Muscle layer of duodenum (tissue), 2 donors: ENCODE measurements around the gene AGK.
"Not testable (repeated sequence)": the region's sequence is repeated elsewhere in the genome, so short reads cannot be mapped to it uniquely, and the experiment has no call there.

ENCODE experiments used
- H3K27ac ChIP-seq: one replicate; pipeline ENCODE4 v1.7.0; 2013; ENCODE audit warnings: mild to moderate bottlenecking, low read length
- H3K27me3 ChIP-seq: one replicate; pipeline ENCODE4 v1.7.0; 2013; ENCODE audit warnings: low read depth, mild to moderate bottlenecking, control low read depth, low read length
- H3K36me3 ChIP-seq, 2 donors: one replicate each; pipeline ENCODE4 v1.7.0; 2013; ENCODE audit warnings: low read length in 2 of 2, control low read depth in 1 of 2, mild to moderate bottlenecking in 1 of 2; ENCODE audit not compliant: insufficient read depth in 2 of 2, control insufficient read depth in 1 of 2
- H3K4me1 ChIP-seq, 2 donors: one replicate each; pipeline ENCODE4 v1.7.0; 2013; ENCODE audit warnings: low read length in 2 of 2, mild to moderate bottlenecking in 2 of 2, control low read depth in 1 of 2, moderate library complexity in 1 of 2; ENCODE audit not compliant: insufficient read depth in 2 of 2, control insufficient read depth in 1 of 2
- H3K4me3 ChIP-seq, 2 donors: one replicate each; pipeline ENCODE4 v1.7.0; 2013; ENCODE audit warnings: low read length in 2 of 2, low read depth in 1 of 2, mild to moderate bottlenecking in 1 of 2
- H3K9me3 ChIP-seq, 2 donors: one replicate each; pipeline ENCODE4 v1.7.0; 2013; ENCODE audit warnings: low read length in 2 of 2, control low read depth in 1 of 2, mild to moderate bottlenecking in 1 of 2; ENCODE audit not compliant: control insufficient read depth in 1 of 2
- donor health status: healthy.

AGK gene

DNA sequence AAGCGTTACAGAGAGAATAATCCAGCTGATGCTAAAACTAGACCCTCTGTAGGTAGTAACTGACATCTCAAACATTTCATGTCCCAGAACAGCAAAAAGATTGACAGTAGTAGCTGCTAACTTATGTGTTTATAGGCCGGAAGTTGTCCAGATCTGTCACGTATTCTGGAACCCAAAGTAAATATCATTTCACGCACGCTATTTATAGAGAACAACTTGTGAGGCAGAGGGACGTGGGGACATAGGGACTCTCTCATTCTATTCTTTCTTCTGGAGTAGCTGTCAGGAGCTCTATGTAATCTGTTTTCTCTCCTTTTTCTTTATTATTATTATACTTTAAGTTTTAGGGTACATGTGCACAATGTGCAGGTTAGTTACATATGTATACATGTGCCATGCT is 22.3 kb downstream of the AGK start:
- no peak overlapping the region for H3K27ac ChIP-seq
- no peaks in the 10 kb centered on the region for H3K9me3 ChIP-seq
- H3K36me3 ChIP-seq, result no peaks in the 10 kb centered on the region
- no peaks in the 10 kb centered on the region for H3K27me3 ChIP-seq
- H3K4me3 ChIP-seq, result no peak overlapping the region
- H3K4me1 ChIP-seq, result no peaks in the 10 kb centered on the region

DNA sequence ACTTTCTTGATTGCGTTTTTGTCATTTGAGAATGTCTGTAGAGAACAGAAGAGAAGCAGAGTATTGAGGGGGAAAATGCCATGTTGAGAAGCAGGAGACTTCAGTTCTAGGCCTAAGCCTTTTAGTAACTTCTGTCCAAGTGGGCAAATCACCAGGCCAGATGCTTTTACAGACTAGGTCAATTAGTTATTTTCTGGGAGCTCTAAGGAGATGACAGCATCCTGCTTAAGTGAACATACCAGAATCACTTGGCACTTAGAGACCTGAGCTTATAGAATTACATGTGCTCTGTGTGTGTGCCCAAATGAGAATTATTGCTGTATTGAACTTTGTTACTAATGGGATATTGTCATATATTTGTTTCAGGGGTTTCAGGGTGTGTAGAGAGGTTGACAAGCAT is 24.0 kb downstream of the AGK start:
- no peaks in the 10 kb centered on the region for H3K4me1 ChIP-seq
- H3K27ac ChIP-seq, result no peak overlapping the region
- no peaks in the 10 kb centered on the region for H3K9me3 ChIP-seq
- H3K36me3 ChIP-seq, result no peaks in the 10 kb centered on the region
- no peaks in the 10 kb centered on the region for H3K27me3 ChIP-seq
- H3K4me3 ChIP-seq, result no peak overlapping the region

DNA sequence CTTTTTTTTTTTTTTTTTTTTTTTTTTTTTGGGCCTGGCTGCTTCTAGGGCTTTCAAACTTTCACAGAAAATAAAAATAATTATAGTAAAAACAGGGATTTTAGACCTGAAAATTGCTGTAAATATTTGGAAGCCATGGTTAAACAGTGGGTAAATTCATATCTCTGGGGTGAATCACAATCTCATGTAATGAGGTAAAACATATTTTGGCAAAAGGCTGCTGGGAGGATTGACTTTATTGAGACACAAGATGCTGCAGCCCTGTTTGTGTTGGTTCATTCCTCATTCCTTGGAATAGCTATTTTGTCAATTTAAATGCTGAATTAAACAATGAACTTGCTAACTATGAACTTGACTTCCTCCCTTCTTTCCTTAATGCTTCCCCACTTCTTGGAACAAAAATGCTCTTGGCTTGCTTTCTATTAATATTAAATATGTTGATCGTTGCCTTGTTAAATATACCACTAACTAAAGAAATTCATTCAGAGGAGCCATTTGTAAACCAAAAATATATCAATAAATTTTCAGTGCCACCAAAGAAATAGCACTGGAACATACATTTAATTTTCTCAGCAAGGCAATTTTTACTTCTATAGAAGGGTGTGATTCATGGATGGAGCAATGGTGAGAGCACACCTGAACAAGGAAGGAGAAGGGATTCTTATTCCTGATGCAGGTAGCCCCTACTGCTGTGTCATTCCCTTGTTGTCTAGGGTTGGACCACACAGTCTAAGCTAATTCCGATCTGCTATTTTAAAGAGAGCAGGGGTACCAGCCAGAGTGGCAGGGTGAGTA is 24.6 kb downstream of the AGK start:
- Histone ChIP-seq H3K27me3 (no peaks in the 10 kb centered on the region), H3K4me3 (no peak overlapping the region), H3K4me1 (no peaks in the 10 kb centered on the region), H3K36me3 (no peaks in the 10 kb centered on the region), H3K9me3 (no peaks in the 10 kb centered on the region), H3K27ac (no peak overlapping the region)

DNA sequence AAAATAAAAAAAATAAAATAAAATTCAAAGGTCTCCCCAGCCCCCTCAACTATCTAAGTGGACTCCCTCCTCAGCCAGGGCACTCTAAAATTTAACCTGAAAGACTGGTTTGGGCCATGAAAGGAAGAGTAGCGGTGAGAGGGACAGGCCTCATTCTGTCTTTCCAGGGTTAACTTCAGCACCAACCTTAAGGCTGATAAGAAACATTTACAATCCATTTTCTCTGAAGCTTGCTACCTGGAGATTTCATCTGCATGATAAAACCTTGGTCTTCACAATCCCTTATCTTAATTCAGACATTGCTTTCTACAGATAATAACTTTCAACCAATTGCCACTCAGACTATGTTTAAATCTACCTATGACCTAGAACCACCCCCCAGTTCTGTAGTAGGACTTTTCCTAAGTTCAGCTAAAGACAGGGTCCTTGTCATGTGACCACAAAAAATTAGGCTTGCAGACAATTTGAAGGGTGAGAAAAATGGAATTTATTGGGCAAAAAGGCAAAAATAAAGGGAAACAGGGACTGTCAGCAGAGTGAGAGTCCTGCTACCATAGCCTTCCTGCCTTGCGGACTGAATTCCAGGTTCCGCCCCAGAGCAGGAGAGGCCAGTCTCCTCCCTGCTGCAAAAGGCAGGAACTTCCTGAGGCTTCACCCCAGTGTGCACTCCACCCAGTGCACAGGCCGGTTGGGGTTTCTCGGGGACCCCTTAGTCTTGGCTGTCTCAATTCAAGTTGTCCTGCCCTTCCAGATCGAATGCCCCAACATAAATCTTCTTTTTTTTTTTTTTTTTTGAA is 26.0 kb downstream of the AGK start:
- no peaks in the 10 kb centered on the region for H3K4me1 ChIP-seq
- H3K36me3 ChIP-seq, result no peaks in the 10 kb centered on the region
- no peak overlapping the region for H3K27ac ChIP-seq
- no peaks in the 10 kb centered on the region for H3K27me3 ChIP-seq
- H3K9me3 ChIP-seq, result no peaks in the 10 kb centered on the region
- no peak overlapping the region for H3K4me3 ChIP-seq

DNA sequence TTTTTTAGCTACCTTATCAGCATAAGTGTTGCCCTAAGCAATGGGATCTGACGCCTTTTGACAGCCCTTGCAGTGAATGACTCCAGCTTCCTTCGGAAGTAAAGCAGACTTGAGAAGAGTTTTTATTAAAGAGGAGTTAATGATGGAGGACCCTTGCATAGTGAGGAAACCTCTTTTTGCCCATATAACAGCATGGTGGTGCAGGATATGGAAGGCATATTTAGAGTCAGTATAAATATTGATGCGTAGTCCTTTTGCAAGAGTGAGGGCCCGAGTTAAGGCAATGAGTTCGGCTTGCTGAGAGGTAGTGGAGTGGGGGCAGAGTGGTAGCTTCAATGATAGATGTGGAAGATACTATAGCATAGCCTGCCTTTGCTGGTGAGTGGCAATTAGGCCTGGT is 28.7 kb downstream of the AGK start:
- not testable (repeated sequence) for H3K4me1 ChIP-seq, H3K4me3 ChIP-seq, H3K27me3 ChIP-seq, H3K27ac ChIP-seq, H3K9me3 ChIP-seq, H3K36me3 ChIP-seq

DNA sequence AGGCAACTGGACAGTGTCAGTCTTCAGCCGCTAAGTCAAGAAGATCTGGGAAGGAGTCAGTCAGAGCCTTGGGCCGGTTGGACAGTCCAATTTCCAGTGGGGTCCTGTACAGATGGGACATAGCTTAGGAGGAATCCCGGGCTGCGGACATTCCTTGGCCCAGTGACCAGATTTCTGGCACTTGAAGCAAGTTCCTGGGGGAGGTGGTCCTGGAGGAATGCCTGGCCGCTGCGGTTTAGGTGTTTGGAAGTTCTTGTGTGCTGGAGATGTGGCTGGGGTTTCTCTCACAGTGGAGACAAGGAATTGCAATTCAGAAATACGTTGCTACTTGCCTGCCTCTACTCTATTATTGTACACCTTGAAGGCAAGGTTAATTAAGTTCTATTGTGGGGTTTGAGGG is 30.9 kb downstream of the AGK start:
- H3K36me3 ChIP-seq, H3K27me3 ChIP-seq, H3K4me1 ChIP-seq, H3K27ac ChIP-seq, H3K9me3 ChIP-seq, H3K4me3 ChIP-seq: not testable (repeated sequence)

DNA sequence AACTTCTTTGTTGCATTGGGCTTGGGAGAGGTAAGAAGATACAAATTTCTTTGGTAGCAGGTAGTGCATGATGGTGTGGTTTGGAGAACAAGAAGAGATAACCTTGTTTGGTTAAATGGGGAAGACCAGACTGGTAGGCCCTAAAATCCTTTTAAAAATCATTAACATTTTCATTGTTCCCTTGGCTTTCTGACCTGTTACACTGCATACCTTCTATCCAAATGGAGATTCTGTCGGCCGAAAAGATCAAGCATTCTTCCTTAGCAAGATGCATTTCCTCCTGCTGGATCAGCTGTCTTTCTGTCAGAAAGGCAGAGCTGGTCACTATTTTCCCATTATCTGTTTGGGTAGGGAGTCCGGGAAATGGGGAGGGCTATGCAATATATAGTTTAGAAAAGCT is 33.7 kb downstream of the AGK start:
- Histone ChIP-seq H3K9me3 (no peaks in the 10 kb centered on the region), H3K27ac (no peak overlapping the region), H3K36me3 (no peaks in the 10 kb centered on the region), H3K4me3 (no peak overlapping the region), H3K4me1 (no peaks in the 10 kb centered on the region), H3K27me3 (no peaks in the 10 kb centered on the region)

DNA sequence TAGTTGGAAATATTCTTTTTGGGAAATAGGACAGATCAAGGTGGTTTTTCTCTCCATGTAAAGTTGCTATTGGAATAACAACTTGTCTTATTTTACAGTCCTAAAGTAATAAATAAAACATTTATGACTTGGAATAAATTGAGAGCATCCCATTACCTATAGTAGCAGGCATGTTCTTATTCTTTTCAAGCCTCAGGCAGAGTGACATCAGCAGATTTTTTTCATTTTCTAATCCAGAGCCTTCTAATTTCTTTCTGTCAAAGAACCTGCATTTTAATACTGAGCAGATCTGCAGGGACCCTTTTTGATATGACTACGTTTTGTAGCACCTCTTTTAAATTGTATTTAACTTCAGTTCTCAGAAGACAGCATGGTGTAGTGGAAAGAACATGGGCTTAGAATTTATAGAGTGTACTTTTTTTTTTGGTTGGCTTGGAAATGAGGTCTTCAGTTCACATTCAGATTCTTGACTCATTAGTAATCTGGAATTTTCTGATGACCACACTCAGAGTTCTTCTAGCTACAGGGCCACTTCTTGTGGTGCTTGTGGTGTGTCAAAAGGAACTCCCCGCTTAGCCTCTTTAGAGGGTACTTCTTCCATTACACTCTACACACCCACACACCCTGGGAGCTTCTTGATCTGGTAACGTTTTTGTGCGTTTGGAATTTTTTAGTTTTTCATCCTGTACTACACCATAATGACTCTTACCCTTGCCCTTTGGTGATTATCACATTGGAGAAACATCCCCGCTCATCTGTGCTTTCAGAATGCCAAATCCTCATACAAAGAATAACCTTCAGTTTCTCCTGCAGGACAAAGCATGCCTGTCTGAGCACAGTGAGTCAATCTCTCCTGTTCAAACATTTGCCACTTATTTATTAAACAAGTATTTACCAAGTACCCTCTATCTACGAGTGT is 34.6 kb downstream of the AGK start:
- Histone ChIP-seq H3K27ac (peak overlapping the region; percentile 19), H3K4me1 (no peaks in the 10 kb centered on the region), H3K36me3 (no peaks in the 10 kb centered on the region), H3K27me3 (no peaks in the 10 kb centered on the region), H3K4me3 (no peak overlapping the region), H3K9me3 (no peaks in the 10 kb centered on the region)

DNA sequence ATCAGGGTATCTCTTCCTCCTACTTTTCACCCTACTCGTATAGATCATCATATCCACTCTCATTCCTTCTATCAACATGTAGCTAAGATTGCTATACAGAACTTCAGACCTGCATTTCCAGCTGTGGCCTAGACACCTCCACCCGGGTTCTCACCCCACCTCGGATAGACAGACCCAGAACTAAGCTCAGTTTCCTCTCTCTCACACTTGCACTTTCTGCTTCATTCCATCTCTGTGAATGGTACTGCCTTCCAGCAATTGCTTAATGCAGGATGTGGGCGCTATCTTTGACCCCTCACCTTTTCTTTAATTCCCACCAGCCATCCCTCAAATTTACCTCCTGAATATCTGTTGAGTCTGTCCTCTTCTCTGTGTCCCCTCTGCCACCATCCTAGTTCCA is 35.7 kb downstream of the AGK start:
- no peak overlapping the region for H3K27ac ChIP-seq

DNA sequence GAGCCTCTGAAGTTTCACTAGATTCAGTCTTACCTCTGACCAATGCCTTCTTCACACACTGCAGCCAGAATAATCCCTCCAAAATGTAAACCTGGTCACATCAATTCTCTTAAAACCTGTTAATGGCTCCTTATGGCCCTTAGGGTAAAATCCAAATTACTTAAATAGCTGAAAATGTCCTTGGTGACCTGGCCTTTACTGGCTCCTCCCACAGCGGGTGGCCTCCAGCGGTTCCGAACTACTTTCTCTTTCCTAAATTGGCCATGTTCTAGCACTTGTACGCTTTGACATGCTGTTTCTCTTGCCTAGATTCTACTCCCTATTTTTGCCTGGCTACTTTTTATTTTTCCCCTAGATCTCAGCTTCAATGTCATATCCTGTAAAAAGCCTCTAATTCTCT is 36.1 kb downstream of the AGK start:
- H3K4me1 ChIP-seq, result no peaks in the 10 kb centered on the region
- no peak overlapping the region for H3K27ac ChIP-seq
- H3K4me3 ChIP-seq, result no peak overlapping the region
- H3K9me3 ChIP-seq, result no peaks in the 10 kb centered on the region
- H3K36me3 ChIP-seq, result no peaks in the 10 kb centered on the region
- no peaks in the 10 kb centered on the region for H3K27me3 ChIP-seq

More for the DNA sequence above, 35.7 kb downstream of the AGK start:
- Histone ChIP-seq H3K36me3 (no peaks in the 10 kb centered on the region), H3K9me3 (no peaks in the 10 kb centered on the region), H3K27me3 (no peaks in the 10 kb centered on the region), H3K4me3 (no peak overlapping the region), H3K4me1 (no peaks in the 10 kb centered on the region)

DNA sequence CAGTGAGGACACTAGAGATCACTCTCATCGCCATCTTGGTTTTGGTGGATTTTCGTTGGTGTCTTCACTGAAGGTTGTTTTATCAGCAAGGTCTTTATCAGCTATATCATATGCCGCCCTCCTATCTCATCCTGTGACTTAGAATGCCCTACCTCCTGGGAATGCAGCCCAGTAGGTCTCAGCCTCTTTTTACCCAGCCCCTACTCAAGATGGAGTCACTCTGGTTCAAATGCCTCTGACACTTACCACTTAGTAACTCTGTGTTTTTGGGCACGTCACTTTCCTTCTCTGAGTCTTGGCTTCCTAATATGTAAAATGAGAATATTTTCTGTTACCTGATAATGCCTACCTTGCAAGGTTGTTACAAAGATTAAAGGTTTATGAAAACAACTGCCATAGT is 37.7 kb downstream of the AGK start:
- Histone ChIP-seq H3K27me3 (no peaks in the 10 kb centered on the region), H3K27ac (no peak overlapping the region), H3K4me3 (no peak overlapping the region), H3K9me3 (no peaks in the 10 kb centered on the region), H3K4me1 (no peaks in the 10 kb centered on the region), H3K36me3 (no peaks in the 10 kb centered on the region)
